Measurements from ENCODE around the gene IRF9. TPM values are rescaled to one million over a fixed set of nuclear protein-coding genes. Genes with fewer than 3 reads are reported as not detected.

The IRF9 gene
- total and polyA plus RNA-seq, 2 of the 13 experiments (the other 11 are each of a cell fraction or from before 2014, with no cell fraction given): 14.9 to 49.7 TPM

GRCh38 chr14:24130717-24131548 is 30.1 kb upstream of the IRF9 start (continued):
- TF ChIP-seq ZNF460 (CRISPR knock-in tag; IDR thresholded peaks at IDR 0.05; ENCODE audit: borderline replicate concordance) (no peak), ZFP91 (CRISPR knock-in tag; IDR thresholded peaks at IDR 0.05; ENCODE audit: borderline replicate concordance) (no peak), ZBTB37 (CRISPR knock-in tag; IDR thresholded peaks at IDR 0.05) (peak; percentile 94), ZNF569 (CRISPR knock-in tag; IDR thresholded peaks at IDR 0.05; ENCODE audit: borderline replicate concordance) (no peak), CERS6 (CRISPR knock-in tag; IDR thresholded peaks at IDR 0.05) (no peak), FOSL2 (CRISPR knock-in tag; IDR thresholded peaks at IDR 0.05) (0 out of 2 replicates have a peak, but pooled peaks have one; percentile 28), ZNF207 (IDR thresholded peaks at IDR 0.05; ENCODE audit: borderline replicate concordance) (no peak), HDAC2 (CRISPR knock-in tag; IDR thresholded peaks at IDR 0.05) (0 out of 2 replicates have a peak, but pooled peaks have one; percentile 24), ZNF430 (CRISPR knock-in tag; IDR thresholded peaks at IDR 0.05) (peak; percentile 82), RAD51 (IDR thresholded peaks at IDR 0.05; ENCODE audit: borderline replicate concordance) (no peak), HIVEP1 (CRISPR knock-in tag; IDR thresholded peaks at IDR 0.05) (no peak; the same call in 1 of the 2 replicates), CSRNP1 (CRISPR knock-in tag; IDR thresholded peaks at IDR 0.05) (no peak), TP53 (CRISPR knock-in tag; conservative IDR thresholded peaks at IDR 0.05) (no peak), SALL1 (CRISPR knock-in tag; IDR thresholded peaks at IDR 0.05) (peak; percentile 83), HNRNPLL (IDR thresholded peaks at IDR 0.05; ENCODE audit: low read depth, low read length, poor library complexity, severe bottlenecking) (no peak), EP300 (IDR thresholded peaks at IDR 0.05; ENCODE audit: low read depth in 2 of 2, low read length in 2 of 2) (peak in 1 of 2 experiments; percentile 36; a peak in 1 of 4 replicates), EP300 (CRISPR knock-in tag; IDR thresholded peaks at IDR 0.05; ENCODE audit: borderline replicate concordance) (peak; percentile 34; the same call in 1 of the 2 replicates), RCOR2 (CRISPR knock-in tag; IDR thresholded peaks at IDR 0.05) (no peak), ZNF432 (CRISPR knock-in tag; IDR thresholded peaks at IDR 0.05; ENCODE audit: borderline replicate concordance) (no peak), ZBTB42 (CRISPR knock-in tag; IDR thresholded peaks at IDR 0.05) (no peak)

Data from HepG2 (cell line).